ENCODE results near the gene INTS6. TPM values are rescaled to one million over a fixed set of nuclear protein-coding genes. Genes with fewer than 3 reads are reported as not detected.

INTS6 gene
- total RNA-seq, 1 experiment from 2014 or later: 78.5 TPM

DNA sequence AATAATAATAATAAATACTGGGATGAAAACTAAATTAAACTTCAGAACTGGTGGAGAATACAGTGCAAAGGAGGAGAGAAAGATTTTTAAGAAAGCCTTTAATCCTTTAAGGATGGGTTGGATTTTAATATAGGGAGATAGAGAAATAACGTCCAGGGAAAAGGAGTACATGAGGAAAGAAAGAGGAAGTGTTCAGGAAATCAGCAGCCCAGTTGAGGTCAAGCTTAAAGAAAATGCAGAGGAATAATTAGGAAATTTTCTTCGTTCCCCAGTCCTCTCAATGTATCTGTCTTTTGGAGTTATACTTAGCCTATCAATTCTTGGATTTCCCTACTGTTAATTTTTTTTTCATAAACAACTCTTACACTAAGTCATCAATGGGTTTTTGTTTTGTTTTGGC is 47.7 kb downstream of the INTS6 start:
- Mint-ChIP-seq H3K4me1 (ENCODE audit: insufficient read depth, unreplicated experiment) (peaks cover 21% of the 10 kb centered on the region), H3K4me3 (ENCODE audit: unreplicated experiment) (no peak overlapping the region), H3K9me3 (ENCODE audit: unreplicated experiment) (no peaks in the 10 kb centered on the region), H3K36me3 (ENCODE audit: insufficient read depth, unreplicated experiment) (peaks cover 48% of the 10 kb centered on the region), H3K27ac (ENCODE audit: low read depth, unreplicated experiment) (no peak overlapping the region), H3K27me3 (ENCODE audit: insufficient read depth, unreplicated experiment) (no peaks in the 10 kb centered on the region)
- BruUV-seq (replicated peaks): no TSS peak
- intact Hi-C loops (cut with micrococcal nuclease): no loop called here
- POLR2A ChIA-PET: interaction anchor here (1.1 to 3.6 kb wide), 2 partner anchors 11 to 48 kb away, joined by 3 to 14 read pairs; partner anchors contain the start of gene INTS6
- no peak for DNase-seq (ENCODE audit: unreplicated experiment)
- CTCF ChIA-PET: interaction anchor here (0.8 to 1.1 kb wide), 2 partner anchors 37 to 119 kb away, joined by 3 to 4 read pairs; no protein-coding TSS in a partner anchor
- TF ChIP-seq, protein P1, sequence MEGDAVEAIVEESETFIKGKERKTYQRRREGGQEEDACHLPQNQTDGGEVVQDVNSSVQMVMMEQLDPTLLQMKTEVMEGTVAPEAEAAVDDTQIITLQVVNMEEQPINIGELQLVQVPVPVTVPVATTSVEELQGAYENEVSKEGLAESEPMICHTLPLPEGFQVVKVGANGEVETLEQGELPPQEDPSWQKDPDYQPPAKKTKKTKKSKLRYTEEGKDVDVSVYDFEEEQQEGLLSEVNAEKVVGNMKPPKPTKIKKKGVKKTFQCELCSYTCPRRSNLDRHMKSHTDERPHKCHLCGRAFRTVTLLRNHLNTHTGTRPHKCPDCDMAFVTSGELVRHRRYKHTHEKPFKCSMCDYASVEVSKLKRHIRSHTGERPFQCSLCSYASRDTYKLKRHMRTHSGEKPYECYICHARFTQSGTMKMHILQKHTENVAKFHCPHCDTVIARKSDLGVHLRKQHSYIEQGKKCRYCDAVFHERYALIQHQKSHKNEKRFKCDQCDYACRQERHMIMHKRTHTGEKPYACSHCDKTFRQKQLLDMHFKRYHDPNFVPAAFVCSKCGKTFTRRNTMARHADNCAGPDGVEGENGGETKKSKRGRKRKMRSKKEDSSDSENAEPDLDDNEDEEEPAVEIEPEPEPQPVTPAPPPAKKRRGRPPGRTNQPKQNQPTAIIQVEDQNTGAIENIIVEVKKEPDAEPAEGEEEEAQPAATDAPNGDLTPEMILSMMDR (IDR thresholded peaks at IDR 0.05; ENCODE audit: unreplicated experiment): no peak

DNA sequence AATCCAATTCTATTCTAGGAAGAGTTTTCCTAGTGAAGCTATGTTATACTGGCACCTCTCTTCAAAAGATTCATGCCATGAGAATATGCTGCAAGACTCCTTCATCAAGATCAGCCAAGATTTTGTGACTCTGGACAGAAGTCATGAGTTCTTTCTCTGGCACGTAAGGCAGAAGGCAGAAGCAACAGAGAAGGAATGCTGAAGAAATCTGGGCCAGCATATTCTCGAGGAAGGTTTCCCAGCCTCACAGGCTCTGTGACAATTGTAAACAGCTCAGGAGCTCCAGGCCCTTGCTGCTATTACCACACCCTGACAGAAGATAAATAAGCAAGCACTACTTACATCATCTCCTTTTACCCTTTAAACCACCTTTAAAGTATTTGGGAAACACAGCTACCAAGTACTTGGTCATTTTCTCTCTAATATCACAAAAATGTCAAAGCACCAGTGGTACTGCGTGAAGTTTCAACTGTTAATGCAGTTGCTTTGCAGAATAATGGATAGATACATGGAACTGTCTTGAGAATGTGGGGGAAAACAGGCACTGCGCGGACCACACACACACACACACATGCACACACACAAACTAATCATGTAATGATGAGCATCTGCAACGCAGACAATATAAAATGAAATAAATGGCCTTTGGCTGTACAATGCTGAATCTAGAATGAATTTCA is 55.4 kb downstream of the INTS6 start:
- H3K27me3 Mint-ChIP-seq (ENCODE audit: insufficient read depth, unreplicated experiment): no peaks in the 10 kb centered on the region
- POLR2A ChIA-PET: interaction anchor here (0.6 to 1.6 kb wide), 10 partner anchors 13 to 405 kb away, joined by 3 to 6 read pairs (median 3); partner anchors contain the start of gene INTS6
- H3K4me1 Mint-ChIP-seq (ENCODE audit: insufficient read depth, unreplicated experiment): peaks cover 34% of the 10 kb centered on the region
- TF ChIP-seq, protein P1 (IDR thresholded peaks at IDR 0.05; ENCODE audit: unreplicated experiment): no peak
- no peak overlapping the region for H3K4me3 Mint-ChIP-seq (ENCODE audit: unreplicated experiment)
- intact Hi-C loops (cut with micrococcal nuclease): no loop called here
- H3K27ac Mint-ChIP-seq (ENCODE audit: low read depth, unreplicated experiment): peak overlapping the region; percentile 52
- H3K9me3 Mint-ChIP-seq (ENCODE audit: unreplicated experiment): peaks cover 7% of the 10 kb centered on the region
- DNase-seq (ENCODE audit: unreplicated experiment): peak; percentile 69
- CTCF ChIA-PET: interaction anchor here (0.7 to 0.8 kb wide), 3 partner anchors 10 to 400 kb away, joined by 3 to 4 read pairs (median 3); no protein-coding TSS in a partner anchor
- H3K36me3 Mint-ChIP-seq (ENCODE audit: insufficient read depth, unreplicated experiment): peaks cover 58% of the 10 kb centered on the region
- BruUV-seq (replicated peaks): no TSS peak

GRCh38 chr13:51396352-51396751 is 56.5 kb downstream of the INTS6 start:
- Mint-ChIP-seq H3K4me3 (ENCODE audit: unreplicated experiment) (no peak overlapping the region), H3K27ac (ENCODE audit: low read depth, unreplicated experiment) (peak overlapping the region; percentile 52), H3K9me3 (ENCODE audit: unreplicated experiment) (peaks cover 7% of the 10 kb centered on the region), H3K36me3 (ENCODE audit: insufficient read depth, unreplicated experiment) (peaks cover 58% of the 10 kb centered on the region), H3K4me1 (ENCODE audit: insufficient read depth, unreplicated experiment) (peaks cover 33% of the 10 kb centered on the region), H3K27me3 (ENCODE audit: insufficient read depth, unreplicated experiment) (no peaks in the 10 kb centered on the region)
- TF ChIP-seq, protein P1 (IDR thresholded peaks at IDR 0.05; ENCODE audit: unreplicated experiment): no peak
- ChIA-PET POLR2A (interaction anchor here (1.7 to 1.9 kb wide), 2 partner anchors 10 to 17 kb away, joined by 4 to 6 read pairs; no protein-coding TSS in a partner anchor), CTCF (interaction anchor here (0.7 to 1.0 kb wide), 2 partner anchors 44 to 402 kb away, joined by 3 to 4 read pairs; no protein-coding TSS in a partner anchor)
- no TSS peak for BruUV-seq (replicated peaks)
- intact Hi-C loops (cut with micrococcal nuclease): no loop called here
- peak; percentile 7 for DNase-seq (ENCODE audit: unreplicated experiment)

DNA sequence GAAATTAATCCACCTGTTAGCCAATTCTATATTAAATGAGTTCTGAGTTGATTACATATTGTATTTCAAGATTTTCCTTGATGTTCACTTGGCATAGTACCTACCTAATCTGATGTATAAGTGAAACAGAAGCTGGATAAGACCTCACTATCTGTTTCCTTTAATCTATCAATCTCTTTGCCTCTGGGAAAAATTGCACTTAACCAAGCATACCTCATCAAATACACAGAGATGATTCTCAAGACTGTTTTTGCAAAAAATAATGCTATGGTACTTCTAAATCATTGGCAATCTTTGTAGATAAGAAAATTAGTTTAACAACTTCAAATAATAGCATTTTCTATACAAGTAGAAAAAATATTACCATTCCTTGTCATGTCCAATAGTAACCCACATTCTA is 58.1 kb downstream of the INTS6 start:
- intact Hi-C loops (cut with micrococcal nuclease): no loop called here
- Mint-ChIP-seq H3K4me3 (ENCODE audit: unreplicated experiment) (no peak overlapping the region), H3K27me3 (ENCODE audit: insufficient read depth, unreplicated experiment) (no peaks in the 10 kb centered on the region), H3K36me3 (ENCODE audit: insufficient read depth, unreplicated experiment) (peaks cover 56% of the 10 kb centered on the region), H3K9me3 (ENCODE audit: unreplicated experiment) (peaks cover 6% of the 10 kb centered on the region), H3K27ac (ENCODE audit: low read depth, unreplicated experiment) (no peak overlapping the region), H3K4me1 (ENCODE audit: insufficient read depth, unreplicated experiment) (peaks cover 33% of the 10 kb centered on the region)
- POLR2A ChIA-PET: interaction anchor here (1.0 to 1.9 kb wide), 5 partner anchors 9 to 239 kb away, joined by 3 to 6 read pairs (median 4); no protein-coding TSS in a partner anchor
- TF ChIP-seq, protein P1 (IDR thresholded peaks at IDR 0.05; ENCODE audit: unreplicated experiment): no peak
- DNase-seq (ENCODE audit: unreplicated experiment): no peak
- no TSS peak for BruUV-seq (replicated peaks)
- CTCF ChIA-PET: interaction anchor here (1.1 to 1.4 kb wide), 2 partner anchors 360 to 400 kb away, joined by 3 read pairs; no protein-coding TSS in a partner anchor
